ENCODE data around the gene SMIM10.

The SMIM10 gene

GRCh38 chrX:135000516-135000915 is 9.7 kb downstream of the SMIM10 start:
- H3K27ac ChIP-seq (ENCODE audit: low read depth, low read length): no peak overlapping the region
- H3K36me3 ChIP-seq (ENCODE audit: control insufficient read depth, insufficient read depth, low read length): no peaks in the 10 kb centered on the region
- H3K27me3 ChIP-seq (ENCODE audit: insufficient read depth, low read length, poor library complexity): no peaks in the 10 kb centered on the region
- no peak overlapping the region for H3K18ac ChIP-seq (ENCODE audit: low read length)
- no peaks in the 10 kb centered on the region for H3K79me1 ChIP-seq (ENCODE audit: low read length)
- H3K79me2 ChIP-seq (ENCODE audit: control insufficient read depth, insufficient read depth, low read length): no peaks in the 10 kb centered on the region
- no peak overlapping the region for H2BK120ac ChIP-seq (ENCODE audit: low read depth, low read length)
- no peak overlapping the region for H4K5ac ChIP-seq (ENCODE audit: low read length)
- no peaks in the 10 kb centered on the region for H3K4me1 ChIP-seq (ENCODE audit: control insufficient read depth, low read depth, low read length)
- H2BK15ac ChIP-seq (replicated peaks; ENCODE audit: low read depth): no peak overlapping the region
- no peak overlapping the region for H3K56ac ChIP-seq (ENCODE audit: low read length)
- no peak overlapping the region for H2BK5ac ChIP-seq (ENCODE audit: low read length)
- H2AK5ac ChIP-seq (ENCODE audit: low read length): no peak overlapping the region
- no peak overlapping the region for H3K9ac ChIP-seq (ENCODE audit: low read length)
- H3K4me3 ChIP-seq (ENCODE audit: low read length): no peak overlapping the region
- WGBS (ENCODE audit: extremely low coverage, insufficient coverage, low lambda C conversion rate): no CpG with 5 or more reads among the region's 1 CpG
- no peak overlapping the region for H3K4me2 ChIP-seq (ENCODE audit: low read length)
- no peak overlapping the region for H4K8ac ChIP-seq (ENCODE audit: low read depth, low read length)
- no peak overlapping the region for H3K4ac ChIP-seq (ENCODE audit: low read depth, low read length)
- no peak overlapping the region for H3K23ac ChIP-seq (ENCODE audit: low read length)
- no peak for DNase-seq

- Histone ChIP-seq H4K8ac (ENCODE audit: low read depth, low read length) (no peak overlapping the region), H3K4ac (ENCODE audit: low read depth, low read length) (no peak overlapping the region), H3K56ac (ENCODE audit: low read length) (peak overlapping the region; percentile 87), H4K5ac (ENCODE audit: low read length) (no peak overlapping the region), H3K79me1 (ENCODE audit: low read length) (no peaks in the 10 kb centered on the region), H2BK120ac (ENCODE audit: low read depth, low read length) (no peak overlapping the region), H3K4me3 (ENCODE audit: low read length) (peak overlapping the region; percentile 15), H3K79me2 (ENCODE audit: control insufficient read depth, insufficient read depth, low read length) (no peaks in the 10 kb centered on the region), H3K4me1 (ENCODE audit: control insufficient read depth, low read depth, low read length) (no peaks in the 10 kb centered on the region), H3K27me3 (ENCODE audit: insufficient read depth, low read length, poor library complexity) (no peaks in the 10 kb centered on the region), H3K27ac (ENCODE audit: low read depth, low read length) (no peak overlapping the region), H2BK15ac (replicated peaks; ENCODE audit: low read depth) (no peak overlapping the region), H3K23ac (ENCODE audit: low read length) (no peak overlapping the region), H3K36me3 (ENCODE audit: control insufficient read depth, insufficient read depth, low read length) (no peaks in the 10 kb centered on the region), H2BK5ac (ENCODE audit: low read length) (no peak overlapping the region), H2AK5ac (ENCODE audit: low read length) (no peak overlapping the region), H3K18ac (ENCODE audit: low read length) (no peak overlapping the region), H3K4me2 (ENCODE audit: low read length) (peak overlapping the region; percentile 46), H3K9ac (ENCODE audit: low read length) (peak overlapping the region; percentile 64)
- DNase-seq: peak; percentile 95
- WGBS (ENCODE audit: extremely low coverage, insufficient coverage, low lambda C conversion rate): no CpG with 5 or more reads among the region's 35 CpGs
These were observed 13.3 kb downstream of the SMIM10 start for GRCh38 chrX:135003876-135004623.

- Histone ChIP-seq H2BK5ac (ENCODE audit: low read length) (no peak overlapping the region), H3K4me2 (ENCODE audit: low read length) (no peak overlapping the region), H2BK15ac (replicated peaks; ENCODE audit: low read depth) (no peak overlapping the region), H3K9ac (ENCODE audit: low read length) (no peak overlapping the region), H3K23ac (ENCODE audit: low read length) (no peak overlapping the region), H3K4ac (ENCODE audit: low read depth, low read length) (no peak overlapping the region), H4K5ac (ENCODE audit: low read length) (no peak overlapping the region), H3K4me3 (ENCODE audit: low read length) (no peak overlapping the region), H3K56ac (ENCODE audit: low read length) (no peak overlapping the region), H3K79me1 (ENCODE audit: low read length) (no peaks in the 10 kb centered on the region), H3K27me3 (ENCODE audit: insufficient read depth, low read length, poor library complexity) (no peaks in the 10 kb centered on the region), H4K8ac (ENCODE audit: low read depth, low read length) (no peak overlapping the region), H2AK5ac (ENCODE audit: low read length) (no peak overlapping the region), H3K36me3 (ENCODE audit: control insufficient read depth, insufficient read depth, low read length) (no peaks in the 10 kb centered on the region), H3K79me2 (ENCODE audit: control insufficient read depth, insufficient read depth, low read length) (no peaks in the 10 kb centered on the region), H3K27ac (ENCODE audit: low read depth, low read length) (no peak overlapping the region), H3K18ac (ENCODE audit: low read length) (no peak overlapping the region), H3K4me1 (ENCODE audit: control insufficient read depth, low read depth, low read length) (no peaks in the 10 kb centered on the region), H2BK120ac (ENCODE audit: low read depth, low read length) (no peak overlapping the region)
- DNase-seq: no peak
- WGBS (ENCODE audit: extremely low coverage, insufficient coverage, low lambda C conversion rate): no CpG with 5 or more reads among the region's 4 CpGs
These were observed 15.4 kb downstream of the SMIM10 start for GRCh38 chrX:135006187-135006586.

- DNase-seq: no peak
- Histone ChIP-seq H3K56ac (ENCODE audit: low read length) (no peak overlapping the region), H3K36me3 (ENCODE audit: control insufficient read depth, insufficient read depth, low read length) (no peaks in the 10 kb centered on the region)
These were observed 18.3 kb downstream of the SMIM10 start for GRCh38 chrX:135009057-135009610.

GRCh38 chrX:135009838-135010237 is 19.0 kb downstream of the SMIM10 start:
- no peak overlapping the region for H3K9ac ChIP-seq (ENCODE audit: low read length)

More at GRCh38 chrX:135009057-135009610, 18.3 kb downstream of the SMIM10 start:
- Histone ChIP-seq H3K4ac (ENCODE audit: low read depth, low read length) (no peak overlapping the region), H3K27ac (ENCODE audit: low read depth, low read length) (no peak overlapping the region), H2BK15ac (replicated peaks; ENCODE audit: low read depth) (no peak overlapping the region), H3K27me3 (ENCODE audit: insufficient read depth, low read length, poor library complexity) (no peaks in the 10 kb centered on the region), H4K8ac (ENCODE audit: low read depth, low read length) (no peak overlapping the region), H3K79me1 (ENCODE audit: low read length) (no peaks in the 10 kb centered on the region), H2BK120ac (ENCODE audit: low read depth, low read length) (no peak overlapping the region), H3K4me2 (ENCODE audit: low read length) (no peak overlapping the region), H4K5ac (ENCODE audit: low read length) (no peak overlapping the region), H3K18ac (ENCODE audit: low read length) (no peak overlapping the region), H2BK5ac (ENCODE audit: low read length) (no peak overlapping the region), H3K4me1 (ENCODE audit: control insufficient read depth, low read depth, low read length) (no peaks in the 10 kb centered on the region), H3K79me2 (ENCODE audit: control insufficient read depth, insufficient read depth, low read length) (no peaks in the 10 kb centered on the region), H3K4me3 (ENCODE audit: low read length) (no peak overlapping the region), H3K9ac (ENCODE audit: low read length) (no peak overlapping the region), H2AK5ac (ENCODE audit: low read length) (no peak overlapping the region), H3K23ac (ENCODE audit: low read length) (no peak overlapping the region)
- WGBS (ENCODE audit: extremely low coverage, insufficient coverage, low lambda C conversion rate): no CpG with 5 or more reads among the region's 1 CpG

More at GRCh38 chrX:135009838-135010237, 19.0 kb downstream of the SMIM10 start:
- no peak overlapping the region for H2BK15ac ChIP-seq (replicated peaks; ENCODE audit: low read depth)
- H3K18ac ChIP-seq (ENCODE audit: low read length): no peak overlapping the region
- no peak overlapping the region for H3K23ac ChIP-seq (ENCODE audit: low read length)
- no peak overlapping the region for H3K27ac ChIP-seq (ENCODE audit: low read depth, low read length)
- no peak overlapping the region for H3K56ac ChIP-seq (ENCODE audit: low read length)
- no peak overlapping the region for H3K4me3 ChIP-seq (ENCODE audit: low read length)
- H4K8ac ChIP-seq (ENCODE audit: low read depth, low read length): no peak overlapping the region
- no peak overlapping the region for H3K4ac ChIP-seq (ENCODE audit: low read depth, low read length)
- H2BK5ac ChIP-seq (ENCODE audit: low read length): no peak overlapping the region
- no peaks in the 10 kb centered on the region for H3K79me2 ChIP-seq (ENCODE audit: control insufficient read depth, insufficient read depth, low read length)
- no peaks in the 10 kb centered on the region for H3K27me3 ChIP-seq (ENCODE audit: insufficient read depth, low read length, poor library complexity)
- H2AK5ac ChIP-seq (ENCODE audit: low read length): no peak overlapping the region
- DNase-seq: no peak
- no peak overlapping the region for H3K4me2 ChIP-seq (ENCODE audit: low read length)
- H3K79me1 ChIP-seq (ENCODE audit: low read length): no peaks in the 10 kb centered on the region
- H3K4me1 ChIP-seq (ENCODE audit: control insufficient read depth, low read depth, low read length): no peaks in the 10 kb centered on the region
- no peak overlapping the region for H4K5ac ChIP-seq (ENCODE audit: low read length)
- no CpG with 5 or more reads among the region's 4 CpGs for WGBS (ENCODE audit: extremely low coverage, insufficient coverage, low lambda C conversion rate)
- H2BK120ac ChIP-seq (ENCODE audit: low read depth, low read length): no peak overlapping the region
- no peaks in the 10 kb centered on the region for H3K36me3 ChIP-seq (ENCODE audit: control insufficient read depth, insufficient read depth, low read length)

Measured in mesendoderm (in vitro differentiated cells).